Sigmoid colon (tissue), 7 donors: ENCODE data around the gene UBE2E2. TPM values are rescaled to one million over a fixed set of nuclear protein-coding genes. Genes with fewer than 3 reads are reported as not detected.

Source experiments
- DNase-seq: peaks from one replicate; pipeline ENCODE4 v3.0.0-alpha.2; 2019
- H3K27ac ChIP-seq, 4 donors: fragments of 200-600 bp; sonication (generic); one replicate each; pipeline ENCODE4 v1.5.1; 2016 to 2019; ENCODE audit warnings: mild to moderate bottlenecking in 1 of 4
- H3K27me3 ChIP-seq, 3 donors: fragments of 200-600 bp; sonication (generic); one replicate each; pipeline ENCODE4 v1.5.1; 2019; ENCODE audit warnings: mild to moderate bottlenecking in 1 of 3
- H3K36me3 ChIP-seq, 4 donors: fragments of 200-600 bp; sonication (generic); one replicate each; pipeline ENCODE4 v1.5.1; 2016 to 2019
- H3K4me1 ChIP-seq, 4 donors: fragments of 200-600 bp; sonication (generic); one replicate each; pipeline ENCODE4 v1.5.1; 2017 to 2019
- H3K4me3 ChIP-seq, 4 donors: fragments of 200-600 bp; sonication (generic); one replicate each; pipeline ENCODE4 v1.5.1; 2017 to 2019; ENCODE audit warnings: mild to moderate bottlenecking in 2 of 4, moderate library complexity in 1 of 4
- H3K9me3 ChIP-seq, 4 donors: fragments of 200-600 bp in 3 of 4; sonication (generic) in 3 of 4; one replicate each; pipeline versions ENCODE4 v1.5.1 to v1.6.1; 2013 to 2019
- CTCF ChIP-seq, 4 experiments: fragments of 450-650 bp in 3 of 4; fragments of 200-600 bp in 1 of 4; IDR thresholded peaks; one replicate each; pipeline ENCODE4 v1.5.1; 2016 to 2019; ENCODE audit warnings: antibody characterized with exemption in 4 of 4, mild to moderate bottlenecking in 3 of 4, moderate library complexity in 2 of 4
- EP300 ChIP-seq, 4 donors: sonication (generic); formaldehyde crosslinking; IDR thresholded peaks; one replicate each; pipeline ENCODE4 v1.6.1; 2017; ENCODE audit warnings: antibody characterized with exemption in 4 of 4
- POLR2A ChIP-seq, 2 donors: fragments of 450-650 bp; IDR thresholded peaks; one replicate each; pipeline ENCODE4 v1.6.1; 2016; ENCODE audit warnings: antibody characterized with exemption in 2 of 2, mild to moderate bottlenecking in 2 of 2, moderate library complexity in 2 of 2
- POLR2AphosphoS5 ChIP-seq, 4 donors: sonication (generic); formaldehyde crosslinking; IDR thresholded peaks; one replicate each; pipeline ENCODE4 v1.6.1; 2017; ENCODE audit warnings: antibody characterized with exemption in 4 of 4
- WGBS, 2 donors: extraction: QIAGEN DNeasy Blood & Tissue Kit; methylation state at CpG; one replicate each; pipeline ENCODE4 v1.1.7; 2013; 5-methylcytosine and 5-hydroxymethylcytosine counted together
- intact Hi-C: fragments of 100-400 bp; cut with DNase I; formaldehyde crosslinking; loops from one replicate; pipeline ENCODE4 v1.15.1; 2023
- polyA plus RNA-seq, 3 donors: library from polyadenylated mRNA; stranded (reverse); fragments of 200-250 nt; gene quantifications; one replicate each; pipeline ENCODE4 v1.2.3, GENCODE V29; 2013
- total RNA-seq, 4 donors: library from RNA; depleted of rRNA; stranded (reverse); fragments of >200 nt; gene quantifications; one replicate each; pipeline ENCODE4 v1.1.0, GENCODE V29; 2016
- donor health status: healthy with polysubstance abuse.
- donor health status: Bipolar disorder and iron deficiency.
- donor health status: healthy.

The UBE2E2 gene
- total and polyA plus RNA-seq, 7 donors = 3.7 to 135 (median 34.6) TPM

- Histone ChIP-seq H3K27me3 (no peaks in the 10 kb centered on the region), H3K4me3 (no peak overlapping the region), H3K9me3 (no peaks in the 10 kb centered on the region), H3K4me1 (peaks cover 0 to 17% (median 5%) of the 10 kb centered on the region in 4 donors), H3K36me3 (no peaks in the 10 kb centered on the region), H3K27ac (no peak overlapping the region)
- intact Hi-C loops = no loop called here
- DNase-seq = no peak
- no peak for TF ChIP-seq POLR2AphosphoS5 (IDR thresholded peaks at IDR 0.05)
- TF ChIP-seq POLR2A (IDR thresholded peaks at IDR 0.05) = no peak
- TF ChIP-seq EP300 (IDR thresholded peaks at IDR 0.05) = no peak
- no peak for TF ChIP-seq CTCF (IDR thresholded peaks at IDR 0.05)
- WGBS, 2 donors = 67 to 68% methylated on average over 10 of the region's 10 CpGs
These were observed 41.1 kb upstream of the UBE2E2 start for GRCh38 chr3:23161896-23162570.

- peaks cover 0 to 11% (median 5%) of the 10 kb centered on the region in 4 donors for H3K4me1 ChIP-seq
- no peak overlapping the region for H3K27ac ChIP-seq
- WGBS, 2 donors = 63 to 77% methylated on average over 2 of the region's 2 CpGs
- H3K36me3 ChIP-seq = no peaks in the 10 kb centered on the region
- no peak for DNase-seq
- intact Hi-C loops = no loop called here
- no peaks in the 10 kb centered on the region for H3K9me3 ChIP-seq
- no peak overlapping the region for H3K4me3 ChIP-seq
- TF ChIP-seq EP300 (IDR thresholded peaks at IDR 0.05) (no peak), POLR2A (IDR thresholded peaks at IDR 0.05) (no peak), POLR2AphosphoS5 (IDR thresholded peaks at IDR 0.05) (no peak), CTCF (IDR thresholded peaks at IDR 0.05) (no peak)
- H3K27me3 ChIP-seq = no peaks in the 10 kb centered on the region
These were observed 40.2 kb upstream of the UBE2E2 start for GRCh38 chr3:23162934-23163333.

GRCh38 chr3:23164746-23165145 lies 38.4 kb upstream of the UBE2E2 start:
- no peak overlapping the region for H3K4me3 ChIP-seq
- H3K36me3 ChIP-seq = no peaks in the 10 kb centered on the region
- no peaks in the 10 kb centered on the region for H3K27me3 ChIP-seq
- peaks cover 0 to 7% (median 2%) of the 10 kb centered on the region in 4 donors for H3K4me1 ChIP-seq
- 86 to 91% methylated on average over 1 of the region's 1 CpG for WGBS, 2 donors
- no peak for TF ChIP-seq POLR2AphosphoS5 (IDR thresholded peaks at IDR 0.05)
- TF ChIP-seq CTCF (IDR thresholded peaks at IDR 0.05) = no peak
- TF ChIP-seq EP300 (IDR thresholded peaks at IDR 0.05) = no peak
- no peak for TF ChIP-seq POLR2A (IDR thresholded peaks at IDR 0.05)
- no peaks in the 10 kb centered on the region for H3K9me3 ChIP-seq
- intact Hi-C loops = no loop called here
- no peak overlapping the region for H3K27ac ChIP-seq
- no peak for DNase-seq

- Histone ChIP-seq H3K4me3 (no peak overlapping the region), H3K9me3 (no peaks in the 10 kb centered on the region), H3K36me3 (no peaks in the 10 kb centered on the region), H3K27ac (no peak overlapping the region), H3K4me1 (no peaks in the 10 kb centered on the region), H3K27me3 (no peaks in the 10 kb centered on the region)
- intact Hi-C loops = no loop called here
- DNase-seq = no peak
- TF ChIP-seq POLR2AphosphoS5 (IDR thresholded peaks at IDR 0.05) = no peak
- no peak for TF ChIP-seq CTCF (IDR thresholded peaks at IDR 0.05)
- no peak for TF ChIP-seq POLR2A (IDR thresholded peaks at IDR 0.05)
- TF ChIP-seq EP300 (IDR thresholded peaks at IDR 0.05) = no peak
- 92 to 93% methylated on average over 2 of the region's 2 CpGs for WGBS, 2 donors
These were observed 37.6 kb upstream of the UBE2E2 start for GRCh38 chr3:23165571-23165970.

- TF ChIP-seq POLR2AphosphoS5 (IDR thresholded peaks at IDR 0.05) = no peak
- TF ChIP-seq EP300 (IDR thresholded peaks at IDR 0.05) = no peak
- TF ChIP-seq CTCF (IDR thresholded peaks at IDR 0.05) = no peak
- no peak for TF ChIP-seq POLR2A (IDR thresholded peaks at IDR 0.05)
- no peak for DNase-seq
- no peaks in the 10 kb centered on the region for H3K4me1 ChIP-seq
- H3K4me3 ChIP-seq = no peak overlapping the region
- WGBS, 2 donors = 69 to 72% methylated on average over 3 of the region's 3 CpGs
- no peaks in the 10 kb centered on the region for H3K27me3 ChIP-seq
- intact Hi-C loops = no loop called here
- no peaks in the 10 kb centered on the region for H3K9me3 ChIP-seq
- no peak overlapping the region for H3K27ac ChIP-seq
- no peaks in the 10 kb centered on the region for H3K36me3 ChIP-seq
These were observed 36.9 kb upstream of the UBE2E2 start for GRCh38 chr3:23166276-23166675.
